ENCODE data around the gene PIP4K2B. TPM values are rescaled to one million over a fixed set of nuclear protein-coding genes. Genes with fewer than 3 reads are reported as not detected.

Gene PIP4K2B
- total RNA-seq, 1 experiment from 2014 or later = 25.5 TPM

DNA sequence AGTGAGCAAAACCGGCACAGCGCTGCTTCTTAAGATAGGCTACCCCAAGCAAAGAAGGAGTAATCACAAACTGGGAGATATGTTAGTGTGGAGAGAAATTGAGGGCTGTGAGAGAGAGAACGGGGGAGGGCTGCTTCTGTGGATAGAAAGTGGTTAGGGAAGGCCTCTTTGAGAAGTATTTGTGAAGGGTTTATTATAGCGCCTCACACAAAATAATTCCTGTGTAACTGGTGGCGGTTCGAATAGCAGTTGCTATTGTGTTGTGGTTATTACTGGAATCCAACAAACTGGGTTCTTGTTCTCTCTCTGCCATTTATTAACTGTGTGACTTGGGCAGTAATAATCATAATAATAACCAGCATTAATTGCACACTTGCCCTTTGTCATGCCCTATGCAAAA is 78.4 kb downstream of the PIP4K2B start:
- TF ChIP-seq EZH2phosphoT487 (IDR thresholded peaks at IDR 0.05; ENCODE audit: borderline replicate concordance, low read length) (no peak), CTCF (conservative IDR thresholded peaks at IDR 0.05; ENCODE audit: low read depth, low read length) (no peak), EZH2 (IDR thresholded peaks at IDR 0.05; ENCODE audit: low read length, unreplicated experiment) (no peak)
- Histone ChIP-seq H3K36me3 (ENCODE audit: low read depth, low read length) (no peaks in the 10 kb centered on the region), H4K20me1 (ENCODE audit: low read length) (no peaks in the 10 kb centered on the region), H3F3A (ENCODE audit: low read length, unreplicated experiment) (no peaks in the 10 kb centered on the region), H3K27me3 (ENCODE audit: low read length) (no peaks in the 10 kb centered on the region), H3K4me1 (ENCODE audit: insufficient read depth, low read length) (no peaks in the 10 kb centered on the region), H3K9me2 (replicated peaks; ENCODE audit: low read length) (no peaks in the 10 kb centered on the region), H2AFZ (ENCODE audit: low read length) (no peak overlapping the region), H3K79me2 (ENCODE audit: low read length) (no peaks in the 10 kb centered on the region), H3K4me3 (ENCODE audit: low read length) (no peak overlapping the region), H3K4me2 (ENCODE audit: low read length) (no peak overlapping the region), H3K9ac (ENCODE audit: low read length) (no peak overlapping the region), H3K27ac (ENCODE audit: low read length) (no peak overlapping the region), H3K9me3 (ENCODE audit: low read length) (no peaks in the 10 kb centered on the region)
- no TSS peak for BruUV-seq (replicated peaks)
- no peak for DNase-seq
- CTCF ChIA-PET = interaction anchor here (0.6 kb wide), 1 partner anchor 36 kb away, joined by 6 read pairs; no protein-coding TSS in a partner anchor
- ATAC-seq = no peak
- POLR2A ChIA-PET (ENCODE audit: unreplicated experiment) = no interaction called here
- intact Hi-C loops (cut with micrococcal nuclease) = no loop called here

GRCh38 chr17:38719943-38720641 is 79.3 kb downstream of the PIP4K2B start:
- DNase-seq = no peak
- Histone ChIP-seq H4K20me1 (ENCODE audit: low read length) (no peaks in the 10 kb centered on the region), H3K27ac (ENCODE audit: low read length) (no peak overlapping the region), H3K9me2 (replicated peaks; ENCODE audit: low read length) (no peaks in the 10 kb centered on the region), H3K36me3 (ENCODE audit: low read depth, low read length) (no peaks in the 10 kb centered on the region), H3K4me1 (ENCODE audit: insufficient read depth, low read length) (no peaks in the 10 kb centered on the region), H3K4me2 (ENCODE audit: low read length) (no peak overlapping the region), H2AFZ (ENCODE audit: low read length) (no peak overlapping the region), H3K9me3 (ENCODE audit: low read length) (no peaks in the 10 kb centered on the region), H3F3A (ENCODE audit: low read length, unreplicated experiment) (no peaks in the 10 kb centered on the region), H3K9ac (ENCODE audit: low read length) (no peak overlapping the region), H3K27me3 (ENCODE audit: low read length) (no peaks in the 10 kb centered on the region), H3K4me3 (ENCODE audit: low read length) (no peak overlapping the region), H3K79me2 (ENCODE audit: low read length) (no peaks in the 10 kb centered on the region)
- ChIA-PET POLR2A (ENCODE audit: unreplicated experiment) (no interaction called here), CTCF (interaction anchor here (0.6 kb wide), 1 partner anchor 36 kb away, joined by 6 read pairs; no protein-coding TSS in a partner anchor)
- BruUV-seq (replicated peaks) = no TSS peak
- intact Hi-C loops (cut with micrococcal nuclease) = no loop called here
- no peak for ATAC-seq
- no peak for TF ChIP-seq CTCF (conservative IDR thresholded peaks at IDR 0.05; ENCODE audit: low read depth, low read length)
- no peak for TF ChIP-seq EZH2phosphoT487 (IDR thresholded peaks at IDR 0.05; ENCODE audit: borderline replicate concordance, low read length)
- TF ChIP-seq EZH2 (IDR thresholded peaks at IDR 0.05; ENCODE audit: low read length, unreplicated experiment) = no peak

- H3K27me3 ChIP-seq (ENCODE audit: low read length) = no peaks in the 10 kb centered on the region
- no TSS peak for BruUV-seq (replicated peaks)
- H3K4me3 ChIP-seq (ENCODE audit: low read length) = no peak overlapping the region
- H3K4me1 ChIP-seq (ENCODE audit: insufficient read depth, low read length) = no peaks in the 10 kb centered on the region
- H3F3A ChIP-seq (ENCODE audit: low read length, unreplicated experiment) = no peaks in the 10 kb centered on the region
- TF ChIP-seq EZH2 (IDR thresholded peaks at IDR 0.05; ENCODE audit: low read length, unreplicated experiment) (no peak), EZH2phosphoT487 (IDR thresholded peaks at IDR 0.05; ENCODE audit: borderline replicate concordance, low read length) (no peak), CTCF (conservative IDR thresholded peaks at IDR 0.05; ENCODE audit: low read depth, low read length) (no peak)
- no peaks in the 10 kb centered on the region for H3K9me2 ChIP-seq (replicated peaks; ENCODE audit: low read length)
- no peak overlapping the region for H3K4me2 ChIP-seq (ENCODE audit: low read length)
- H3K9ac ChIP-seq (ENCODE audit: low read length) = no peak overlapping the region
- no peak overlapping the region for H2AFZ ChIP-seq (ENCODE audit: low read length)
- H3K9me3 ChIP-seq (ENCODE audit: low read length) = no peaks in the 10 kb centered on the region
- ChIA-PET POLR2A (ENCODE audit: unreplicated experiment) (no interaction called here), CTCF (no interaction called here)
- H4K20me1 ChIP-seq (ENCODE audit: low read length) = no peaks in the 10 kb centered on the region
- no peak for ATAC-seq
- H3K36me3 ChIP-seq (ENCODE audit: low read depth, low read length) = no peaks in the 10 kb centered on the region
- no peak overlapping the region for H3K27ac ChIP-seq (ENCODE audit: low read length)
- intact Hi-C loops (cut with micrococcal nuclease) = no loop called here
- DNase-seq = no peak
- H3K79me2 ChIP-seq (ENCODE audit: low read length) = no peaks in the 10 kb centered on the region
These were observed 79.9 kb downstream of the PIP4K2B start for GRCh38 chr17:38719289-38719942.

Measured in PC-3 (cell line).